Measurements from ENCODE around the gene SLC35E1. TPM values are rescaled to one million over a fixed set of nuclear protein-coding genes. Genes with fewer than 3 reads are reported as not detected.

SLC35E1 gene
- total and polyA plus RNA-seq, 11 donors = 20.4 to 44.0 (median 24.0) TPM

DNA sequence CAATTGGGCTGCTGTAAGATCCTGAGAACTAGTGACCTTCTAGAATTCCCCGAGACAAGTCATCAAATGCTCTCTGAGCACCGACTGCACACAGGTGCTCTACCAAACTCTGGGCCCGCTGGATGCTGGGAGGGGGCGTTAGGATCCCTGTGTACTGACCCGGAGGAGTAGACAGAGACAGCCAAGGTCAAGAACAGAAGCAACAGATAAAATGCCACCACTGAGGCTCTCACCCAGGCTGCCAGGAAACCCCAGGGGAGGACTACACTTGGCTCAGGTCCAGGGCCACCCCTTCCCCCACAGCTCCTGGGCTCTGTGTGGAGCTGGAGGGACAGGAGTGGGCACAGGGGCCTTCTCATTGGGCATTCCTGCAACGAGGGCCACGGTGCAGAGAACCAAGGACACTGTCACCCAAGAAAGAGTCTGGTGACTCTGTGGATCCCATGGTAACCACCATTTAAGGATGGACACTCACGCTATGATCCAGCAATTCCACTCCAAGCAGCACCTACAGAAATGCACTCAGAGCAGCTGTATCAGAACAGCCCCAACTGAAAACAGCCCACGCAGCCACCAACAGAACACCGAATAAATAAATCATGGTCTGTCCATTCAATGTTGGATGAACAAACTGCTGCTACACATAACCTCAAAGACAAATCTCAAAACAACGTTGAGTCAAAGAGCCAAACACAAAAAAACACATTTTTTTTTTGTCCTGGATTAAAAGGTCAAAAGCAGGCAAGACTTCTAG is 16.8 kb upstream of the SLC35E1 start:
- intact Hi-C loops (cut with DNase I) = loop anchor here in 4 of 10 donors (5.0 kb wide), 3 partner anchors 33 to 47 kb away; partner anchors contain the start of genes MED26 (in 3 of the 4) and CHERP (in 1 of the 4)
- DNase-seq (no peak), ATAC-seq (no peak)
- TF ChIP-seq, protein P1, sequence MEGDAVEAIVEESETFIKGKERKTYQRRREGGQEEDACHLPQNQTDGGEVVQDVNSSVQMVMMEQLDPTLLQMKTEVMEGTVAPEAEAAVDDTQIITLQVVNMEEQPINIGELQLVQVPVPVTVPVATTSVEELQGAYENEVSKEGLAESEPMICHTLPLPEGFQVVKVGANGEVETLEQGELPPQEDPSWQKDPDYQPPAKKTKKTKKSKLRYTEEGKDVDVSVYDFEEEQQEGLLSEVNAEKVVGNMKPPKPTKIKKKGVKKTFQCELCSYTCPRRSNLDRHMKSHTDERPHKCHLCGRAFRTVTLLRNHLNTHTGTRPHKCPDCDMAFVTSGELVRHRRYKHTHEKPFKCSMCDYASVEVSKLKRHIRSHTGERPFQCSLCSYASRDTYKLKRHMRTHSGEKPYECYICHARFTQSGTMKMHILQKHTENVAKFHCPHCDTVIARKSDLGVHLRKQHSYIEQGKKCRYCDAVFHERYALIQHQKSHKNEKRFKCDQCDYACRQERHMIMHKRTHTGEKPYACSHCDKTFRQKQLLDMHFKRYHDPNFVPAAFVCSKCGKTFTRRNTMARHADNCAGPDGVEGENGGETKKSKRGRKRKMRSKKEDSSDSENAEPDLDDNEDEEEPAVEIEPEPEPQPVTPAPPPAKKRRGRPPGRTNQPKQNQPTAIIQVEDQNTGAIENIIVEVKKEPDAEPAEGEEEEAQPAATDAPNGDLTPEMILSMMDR (IDR thresholded peaks at IDR 0.05) = no peak
- no peak for TF ChIP-seq POLR2A (IDR thresholded peaks at IDR 0.05)
- no peaks in the 10 kb centered on the region for H3K36me3 ChIP-seq
- peaks cover 18 to 94% (median 75%) of the 10 kb centered on the region in 12 donors for H3K4me1 ChIP-seq
- peak overlapping the region in 5 of 12 donors; percentile 55 to 87 (median 68) for H3K27ac ChIP-seq
- peak overlapping the region in 3 of 12 donors; percentile 35 to 47 (median 46) for H3K4me3 ChIP-seq
- H3K27me3 ChIP-seq = no peaks in the 10 kb centered on the region
- H3K9me3 ChIP-seq = no peaks in the 10 kb centered on the region
- WGBS, 4 donors = 56 to 64% (median 62%) methylated on average over 10 to 11 of the region's 11 CpGs

DNA sequence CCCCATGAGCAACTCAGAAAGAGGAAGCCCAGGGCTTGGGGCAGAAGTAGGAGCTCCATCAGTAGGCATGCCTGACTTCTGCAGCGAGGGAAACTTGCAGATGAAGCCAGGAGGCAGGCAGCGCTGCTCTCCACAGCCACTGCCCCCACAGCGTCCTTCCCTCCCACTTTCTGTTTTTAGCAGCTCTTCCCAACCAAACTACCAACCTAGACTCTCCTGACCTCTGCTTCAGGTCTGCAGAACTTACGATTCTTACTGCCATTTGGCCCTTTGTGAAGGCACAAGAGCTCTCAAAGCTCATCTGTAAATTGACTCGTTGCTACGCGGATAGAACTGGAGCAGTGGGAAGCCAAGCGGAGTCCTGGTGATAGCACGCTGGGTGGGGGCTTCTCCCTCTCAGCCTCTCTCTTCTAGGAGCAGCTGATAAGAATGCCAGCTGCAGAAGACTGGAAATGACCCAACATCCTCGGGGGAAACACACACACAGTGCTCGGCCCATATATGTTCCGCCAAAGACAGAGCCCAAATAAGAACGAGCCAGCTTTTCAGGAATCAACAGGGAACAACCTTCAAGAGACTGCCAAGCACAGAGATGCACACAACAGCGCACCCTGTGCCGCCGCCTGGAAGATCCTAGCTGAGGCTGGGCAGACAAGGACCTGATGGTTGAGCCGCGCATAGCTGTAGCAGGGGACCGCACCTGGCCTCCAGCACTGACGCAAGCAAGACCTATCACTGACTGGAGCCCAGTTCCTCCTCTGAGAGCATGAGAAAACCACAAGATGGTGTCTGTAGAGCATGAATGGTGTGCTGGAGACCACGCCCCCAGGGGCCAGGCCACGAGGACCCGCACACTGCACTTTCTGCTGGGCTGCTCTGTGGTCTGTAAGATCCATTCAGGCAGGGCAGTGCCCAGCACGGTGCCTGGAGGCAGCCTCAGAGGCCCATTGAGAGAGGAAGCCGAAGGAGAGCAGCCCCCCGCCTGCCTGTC is 15.9 kb upstream of the SLC35E1 start:
- ATAC-seq (peak; percentile 22 to 65 (median 30)), DNase-seq (no peak)
- Histone ChIP-seq H3K9me3 (no peaks in the 10 kb centered on the region), H3K36me3 (no peaks in the 10 kb centered on the region), H3K4me3 (peak overlapping the region in 9 of 12 donors; percentile 3 to 48 (median 35)), H3K4me1 (peaks cover 21 to 94% (median 77%) of the 10 kb centered on the region in 12 donors), H3K27ac (peak overlapping the region in 11 of 12 donors; percentile 44 to 87 (median 55)), H3K27me3 (no peaks in the 10 kb centered on the region)
- TF ChIP-seq, protein P1 (IDR thresholded peaks at IDR 0.05) = peak in 2 of 12 donors; percentile 2 to 5
- TF ChIP-seq POLR2A (IDR thresholded peaks at IDR 0.05) = no peak
- 8 to 16% (median 12%) methylated on average over 21 to 26 of the region's 26 CpGs for WGBS, 4 donors
- intact Hi-C loops (cut with DNase I) = loop anchor here in 4 of 10 donors (5.0 kb wide), 3 partner anchors 34 to 46 kb away; partner anchors contain the start of genes MED26 (in 3 of the 4) and CHERP (in 1 of the 4)

DNA sequence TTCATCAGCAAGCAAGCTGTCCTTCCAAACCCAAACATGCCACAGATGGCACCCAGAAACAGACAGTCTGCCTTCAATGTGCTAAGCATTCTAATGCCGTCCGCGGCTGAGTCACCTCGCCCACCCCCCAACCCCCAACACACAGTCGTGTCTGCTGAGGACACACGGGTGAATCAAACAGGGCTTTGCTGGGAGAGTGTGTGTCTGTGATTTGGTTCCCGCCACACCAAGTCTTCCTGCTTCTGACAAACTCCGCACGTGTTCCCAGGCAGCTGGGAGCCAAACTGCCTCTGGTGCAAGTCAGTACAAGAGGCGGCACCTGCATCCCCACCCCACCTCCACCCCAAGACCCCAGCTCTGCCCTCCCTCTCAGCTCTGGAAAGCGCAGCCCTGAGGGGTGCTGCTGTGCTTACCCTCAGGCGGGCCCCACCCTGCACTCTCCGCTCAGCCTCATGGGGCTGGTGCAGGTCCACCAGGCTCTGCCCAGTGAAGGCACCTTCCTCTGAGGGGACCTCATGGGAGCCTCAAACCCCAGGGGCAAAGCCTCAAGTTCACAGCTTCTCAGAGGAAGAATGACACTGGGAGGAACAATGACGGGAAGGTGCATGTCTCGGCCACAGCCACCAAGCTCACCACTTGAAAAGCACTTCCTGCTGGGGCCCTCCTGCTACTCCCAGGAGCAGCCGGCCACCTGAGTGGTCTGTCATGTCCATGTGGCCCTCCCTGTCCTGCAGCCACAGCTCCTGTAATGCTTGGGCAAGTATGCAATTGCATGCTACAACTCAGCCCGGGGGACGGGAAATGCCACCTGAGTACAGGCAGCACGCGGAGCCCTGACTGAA is 15.0 kb upstream of the SLC35E1 start:
- intact Hi-C loops (cut with DNase I) = loop anchor here in 4 of 10 donors (5.0 kb wide), 3 partner anchors 35 to 45 kb away; partner anchors contain the start of genes MED26 (in 3 of the 4) and CHERP (in 1 of the 4)
- TF ChIP-seq, protein P1 (IDR thresholded peaks at IDR 0.05) = no peak
- TF ChIP-seq POLR2A (IDR thresholded peaks at IDR 0.05) = no peak

More for the DNA sequence above, 15.0 kb upstream of the SLC35E1 start:
- H3K9me3 ChIP-seq = no peaks in the 10 kb centered on the region
- H3K27me3 ChIP-seq = no peaks in the 10 kb centered on the region
- peaks cover 21 to 95% (median 83%) of the 10 kb centered on the region in 12 donors for H3K4me1 ChIP-seq
- WGBS, 4 donors = 42 to 46% (median 44%) methylated on average over 17 to 20 of the region's 20 CpGs
- H3K36me3 ChIP-seq = no peaks in the 10 kb centered on the region
- DNase-seq (no peak), ATAC-seq (peak in 1 of 4 donors; percentile 1)
- peak overlapping the region in 10 of 12 donors; percentile 44 to 87 (median 58) for H3K27ac ChIP-seq
- H3K4me3 ChIP-seq = peak overlapping the region in 6 of 12 donors; percentile 14 to 48 (median 44)

Data from heart left ventricle (tissue), 16 donors.